ENCODE results near the gene RIN3.
A peak's percentile ranks its signal among the peaks of the same experiment; 100 is the strongest.

The RIN3 gene

GRCh38 chr14:92680781-92681650, 167.4 kb downstream of the RIN3 start:
- no peaks in the 10 kb centered on the region for H3K4me1 Mint-ChIP-seq
- no peaks in the 10 kb centered on the region for H3K36me3 Mint-ChIP-seq (ENCODE audit: low read depth)
- H3K27ac Mint-ChIP-seq = no peak overlapping the region
- peaks cover 4% of the 10 kb centered on the region for H3K27me3 Mint-ChIP-seq (ENCODE audit: low read depth)
- no peak overlapping the region for H3K4me3 Mint-ChIP-seq
- TF ChIP-seq CTCF (IDR thresholded peaks at IDR 0.05; ENCODE audit: unreplicated experiment in 3 of 3) = peak; percentile 87 to 95 (median 91)
- H3K9me3 Mint-ChIP-seq = no peaks in the 10 kb centered on the region

- Mint-ChIP-seq H3K4me3 (no peak overlapping the region), H3K9me3 (no peaks in the 10 kb centered on the region), H3K36me3 (ENCODE audit: low read depth) (no peaks in the 10 kb centered on the region), H3K27me3 (ENCODE audit: low read depth) (peaks cover 12% of the 10 kb centered on the region), H3K4me1 (no peaks in the 10 kb centered on the region), H3K27ac (no peak overlapping the region)
- TF ChIP-seq CTCF (IDR thresholded peaks at IDR 0.05; ENCODE audit: unreplicated experiment in 3 of 3) = no peak
These were observed 169.5 kb downstream of the RIN3 start for GRCh38 chr14:92683041-92683440.

- Mint-ChIP-seq H3K36me3 (ENCODE audit: low read depth) (no peaks in the 10 kb centered on the region), H3K9me3 (no peaks in the 10 kb centered on the region), H3K27ac (no peak overlapping the region), H3K27me3 (ENCODE audit: low read depth) (peaks cover 19% of the 10 kb centered on the region), H3K4me1 (no peaks in the 10 kb centered on the region), H3K4me3 (no peak overlapping the region)
- no peak for TF ChIP-seq CTCF (IDR thresholded peaks at IDR 0.05; ENCODE audit: unreplicated experiment in 3 of 3)
These were observed 171.4 kb downstream of the RIN3 start for GRCh38 chr14:92684801-92685560.

GRCh38 chr14:92685784-92686355, 172.3 kb downstream of the RIN3 start:
- no peak overlapping the region for H3K4me3 Mint-ChIP-seq
- no peak for TF ChIP-seq CTCF (IDR thresholded peaks at IDR 0.05; ENCODE audit: unreplicated experiment in 3 of 3)
- H3K36me3 Mint-ChIP-seq (ENCODE audit: low read depth) = no peaks in the 10 kb centered on the region
- H3K4me1 Mint-ChIP-seq = no peaks in the 10 kb centered on the region
- H3K27me3 Mint-ChIP-seq (ENCODE audit: low read depth) = peaks cover 26% of the 10 kb centered on the region
- no peak overlapping the region for H3K27ac Mint-ChIP-seq
- H3K9me3 Mint-ChIP-seq = no peaks in the 10 kb centered on the region

- Mint-ChIP-seq H3K4me1 (no peaks in the 10 kb centered on the region), H3K27ac (no peak overlapping the region), H3K27me3 (ENCODE audit: low read depth) (peaks cover 28% of the 10 kb centered on the region), H3K36me3 (ENCODE audit: low read depth) (no peaks in the 10 kb centered on the region), H3K9me3 (no peaks in the 10 kb centered on the region), H3K4me3 (no peak overlapping the region)
- no peak for TF ChIP-seq CTCF (IDR thresholded peaks at IDR 0.05; ENCODE audit: unreplicated experiment in 3 of 3)
These were observed 172.9 kb downstream of the RIN3 start for GRCh38 chr14:92686411-92686899.

All from nephron (organoid).